GM12801 (cell line): ENCODE results near the gene BRCA1.

ENCODE experiments used
- TF ChIP-seq, protein P1 (sequence below): IDR thresholded peaks from one replicate; pipeline ENCODE4 v1.5.1; 2011; ENCODE audit warnings: control low read depth; ENCODE audit not compliant: insufficient read length; ENCODE audit errors: extremely low read depth

The BRCA1 gene

DNA sequence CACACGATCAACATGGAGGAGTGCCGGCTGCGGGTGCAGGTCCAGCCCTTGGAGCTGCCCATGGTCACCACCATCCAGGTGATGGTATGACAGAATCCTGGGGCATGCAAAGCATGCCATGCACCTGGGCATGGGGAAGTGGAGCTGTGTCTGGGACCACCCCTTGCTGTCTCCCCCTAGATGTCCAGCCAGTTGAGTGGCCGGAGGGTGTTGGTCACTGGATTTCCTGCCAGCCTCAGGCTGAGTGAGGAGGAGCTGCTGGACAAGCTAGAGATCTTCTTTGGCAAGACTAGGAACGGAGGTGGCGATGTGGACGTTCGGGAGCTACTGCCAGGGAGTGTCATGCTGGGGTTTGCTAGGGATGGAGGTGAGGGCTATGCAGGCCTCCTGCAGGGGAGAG is 111.9 kb downstream of the BRCA1 start:
- TF ChIP-seq, protein P1, sequence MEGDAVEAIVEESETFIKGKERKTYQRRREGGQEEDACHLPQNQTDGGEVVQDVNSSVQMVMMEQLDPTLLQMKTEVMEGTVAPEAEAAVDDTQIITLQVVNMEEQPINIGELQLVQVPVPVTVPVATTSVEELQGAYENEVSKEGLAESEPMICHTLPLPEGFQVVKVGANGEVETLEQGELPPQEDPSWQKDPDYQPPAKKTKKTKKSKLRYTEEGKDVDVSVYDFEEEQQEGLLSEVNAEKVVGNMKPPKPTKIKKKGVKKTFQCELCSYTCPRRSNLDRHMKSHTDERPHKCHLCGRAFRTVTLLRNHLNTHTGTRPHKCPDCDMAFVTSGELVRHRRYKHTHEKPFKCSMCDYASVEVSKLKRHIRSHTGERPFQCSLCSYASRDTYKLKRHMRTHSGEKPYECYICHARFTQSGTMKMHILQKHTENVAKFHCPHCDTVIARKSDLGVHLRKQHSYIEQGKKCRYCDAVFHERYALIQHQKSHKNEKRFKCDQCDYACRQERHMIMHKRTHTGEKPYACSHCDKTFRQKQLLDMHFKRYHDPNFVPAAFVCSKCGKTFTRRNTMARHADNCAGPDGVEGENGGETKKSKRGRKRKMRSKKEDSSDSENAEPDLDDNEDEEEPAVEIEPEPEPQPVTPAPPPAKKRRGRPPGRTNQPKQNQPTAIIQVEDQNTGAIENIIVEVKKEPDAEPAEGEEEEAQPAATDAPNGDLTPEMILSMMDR = no peak

DNA sequence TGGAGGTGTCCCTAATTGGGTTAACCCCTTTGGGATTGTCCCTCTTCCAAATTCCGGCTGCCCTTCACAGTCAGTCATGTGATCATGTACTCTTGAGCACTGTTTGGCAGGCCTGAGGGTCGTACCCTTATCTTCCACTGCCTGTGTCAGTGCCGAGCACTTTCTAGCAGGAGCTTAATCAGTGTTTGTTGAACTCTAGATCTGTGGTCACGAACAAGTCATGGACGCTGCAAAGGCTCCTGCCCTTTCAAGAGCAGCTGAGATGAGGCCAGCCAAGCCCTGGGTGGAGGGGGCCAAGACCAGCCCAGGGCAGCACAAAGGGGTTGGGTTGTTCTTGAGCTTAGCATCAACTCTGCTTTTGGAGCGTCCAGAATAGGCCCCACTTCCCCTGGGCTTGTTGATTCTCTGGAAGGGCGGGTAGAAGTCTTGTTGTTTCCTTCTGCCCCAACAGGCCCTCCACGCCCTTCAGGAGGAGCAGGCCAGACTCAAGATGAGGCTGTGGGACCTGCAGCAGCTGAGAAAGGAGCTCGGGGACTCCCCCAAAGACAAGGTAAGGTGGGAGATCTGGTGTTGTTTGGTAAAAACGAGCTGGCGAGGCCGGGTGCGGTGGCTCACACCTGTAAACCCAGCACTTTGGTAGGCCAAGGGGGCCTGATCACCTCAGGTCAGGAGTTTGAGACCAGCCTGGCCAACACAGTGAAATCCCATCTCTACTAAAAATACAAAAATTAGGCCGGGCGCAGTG is 113.3 kb downstream of the BRCA1 start:
- TF ChIP-seq, protein P1 = no peak

- TF ChIP-seq, protein P1 = no peak
These were observed 114.4 kb downstream of the BRCA1 start for GRCh38 chr17:43010667-43011308.

DNA sequence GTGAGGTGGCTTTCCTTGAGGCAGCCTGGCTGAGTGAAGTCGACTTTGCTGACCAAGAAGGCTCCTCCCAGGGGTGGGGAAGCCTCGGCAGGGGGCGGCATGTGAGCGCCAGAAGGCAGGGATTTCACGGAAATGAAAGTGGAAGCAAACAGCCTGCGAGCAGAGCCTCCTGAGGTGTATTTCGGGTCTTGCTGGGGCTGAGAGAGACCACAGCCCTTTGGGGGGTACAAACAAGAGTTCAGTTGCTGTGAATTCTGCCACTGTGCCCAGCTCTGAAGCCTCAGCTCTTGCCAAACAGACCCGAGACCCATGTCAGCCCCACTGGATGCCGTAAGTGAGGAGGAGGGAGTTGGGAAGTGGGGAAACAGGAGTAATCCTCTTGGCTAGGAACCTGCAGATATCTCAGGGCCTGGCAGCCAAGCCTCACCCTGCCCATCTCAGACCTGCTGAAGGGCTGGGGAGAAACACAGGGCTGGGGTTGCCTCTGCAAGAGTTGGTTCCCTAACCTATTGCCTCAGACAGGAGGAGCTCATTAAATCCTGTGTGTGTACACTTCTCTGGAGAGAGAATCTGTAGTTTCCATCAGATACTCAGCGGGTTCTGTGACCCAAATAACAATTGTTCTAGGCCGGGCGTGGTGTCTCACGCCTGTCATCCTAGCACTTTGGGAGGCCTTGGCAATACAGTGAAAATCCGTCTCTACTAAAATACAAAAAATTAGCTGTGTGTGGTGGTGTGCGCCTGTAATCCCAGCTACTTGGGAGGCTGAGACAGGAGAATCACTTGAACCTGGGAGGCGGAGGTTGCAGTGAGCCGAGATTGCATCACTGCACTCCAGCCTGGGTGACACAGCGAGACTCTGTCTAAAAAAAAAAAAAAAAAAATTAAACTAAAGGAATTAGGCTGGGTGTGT is 118.3 kb downstream of the BRCA1 start, which contains the start of gene IFI35:
TSS of gene IFI35 (plus strand) at position 146 of the 913 bp plus-strand sequence. CDS start at position 310, 164 bp downstream.
- TF ChIP-seq, protein P1 = no peak

GRCh38 chr17:43003542-43004172 is 121.5 kb downstream of the BRCA1 start:
- TF ChIP-seq, protein P1 = no peak

GRCh38 chr17:42999003-42999525 is 126.1 kb downstream of the BRCA1 start:
- TF ChIP-seq, protein P1 = no peak
